ENCODE measurements around the gene ICAM1.

DNA sequence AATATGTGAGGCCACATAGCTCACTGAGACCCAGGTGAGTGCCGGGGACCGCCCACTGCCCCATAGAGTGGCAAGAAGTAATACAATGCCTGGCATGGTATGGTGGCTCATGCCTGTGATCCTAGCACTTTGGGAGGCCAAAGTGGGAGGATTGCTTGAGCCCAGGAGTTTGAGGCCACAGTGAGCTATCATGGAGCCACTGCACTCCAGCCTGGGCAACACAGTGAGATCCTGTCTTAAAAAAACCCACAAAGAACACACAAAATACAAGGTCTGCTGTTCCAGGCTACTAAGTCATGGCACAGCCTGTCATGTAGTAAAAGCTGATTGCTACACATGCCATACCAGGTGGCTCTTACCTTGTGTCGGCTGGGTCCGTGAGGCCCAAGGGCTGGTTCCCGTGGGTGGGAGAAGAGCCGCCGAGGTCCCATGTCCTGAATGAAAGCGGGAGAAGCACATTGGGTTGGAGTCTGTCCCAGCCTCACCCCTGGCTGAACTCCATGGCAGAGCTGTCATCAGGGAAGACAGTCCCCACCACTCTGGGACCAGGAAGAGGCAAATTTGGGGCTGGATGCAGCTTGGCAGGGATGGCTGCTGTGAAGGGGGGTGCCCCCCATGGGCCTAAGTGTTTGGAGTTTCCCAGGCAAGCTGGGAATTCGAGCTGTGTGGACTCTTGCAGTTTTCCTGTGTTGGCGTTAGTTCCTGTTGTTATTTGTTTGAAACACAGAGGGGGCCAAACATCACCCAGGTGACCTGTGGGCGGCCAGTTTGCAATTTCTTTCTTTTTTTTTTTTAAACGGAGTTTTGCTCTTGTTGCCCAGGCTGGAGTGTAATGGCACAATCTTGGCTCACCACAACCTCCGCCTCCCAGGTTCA is 48.1 kb downstream of the ICAM1 start:
- TF ChIP-seq CTCF (IDR thresholded peaks at IDR 0.05; ENCODE audit: poor library complexity, severe bottlenecking) (no peak), RAD21 (conservative IDR thresholded peaks at IDR 0.05) (no peak), REST (IDR thresholded peaks at IDR 0.05; ENCODE audit: borderline replicate concordance) (no peak), EZH2 (IDR thresholded peaks at IDR 0.05; ENCODE audit: borderline replicate concordance, insufficient read depth, low read length, poor library complexity, severe bottlenecking) (no peak)
